GM18507 (cell line): ENCODE data around the gene ITGB3.
"Not testable (repeated sequence)": the region's sequence is repeated elsewhere in the genome, so short reads cannot be mapped to it uniquely, and the experiment has no call there.

Source experiments
- DNase-seq: peaks from one replicate; pipeline ENCODE4 v3.0.0; 2011; ENCODE audit warnings: low read depth; ENCODE audit not compliant: insufficient read length; ENCODE audit errors: extremely low spot score
- FAIRE-seq: peaks from 2 replicates; lab custom pipeline; 2011; peaks lifted over from hg19 to GRCh38; lab: Jason Lieb, UNC

Gene ITGB3

DNA sequence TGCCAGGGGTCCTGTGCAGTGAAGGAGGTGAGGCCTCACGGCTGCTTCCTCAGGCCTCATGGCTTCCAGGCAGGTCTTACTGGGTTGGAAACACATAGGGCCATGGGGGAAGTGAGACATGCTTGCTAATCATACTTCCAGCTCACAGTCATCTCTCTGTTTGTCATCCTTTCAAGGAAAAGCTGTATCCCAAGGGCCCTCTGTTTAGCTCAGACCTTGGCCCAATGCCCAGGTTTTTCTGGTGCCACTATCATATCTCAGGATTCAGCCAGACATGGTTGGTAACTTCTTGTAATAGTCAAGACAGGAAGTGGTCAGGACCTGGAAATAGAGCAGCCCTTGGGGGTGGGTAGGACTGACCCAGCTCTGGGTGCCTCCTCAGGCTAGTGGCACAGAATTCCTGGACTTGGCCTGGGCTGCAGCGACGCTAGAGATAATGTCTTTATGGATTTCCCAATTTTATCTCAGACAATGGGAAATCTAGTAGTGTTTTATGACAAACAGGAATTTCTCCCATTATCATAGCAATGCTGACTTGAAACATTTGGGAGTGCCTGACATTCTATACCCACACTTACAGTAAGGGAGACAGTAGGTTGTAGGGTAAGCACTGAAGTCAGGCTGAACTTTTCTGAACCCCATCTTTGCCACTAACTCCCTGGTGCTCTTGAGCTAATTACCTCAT is 13.5 kb upstream of the ITGB3 start:
- DNase-seq (no peak), FAIRE-seq (no peak)

DNA sequence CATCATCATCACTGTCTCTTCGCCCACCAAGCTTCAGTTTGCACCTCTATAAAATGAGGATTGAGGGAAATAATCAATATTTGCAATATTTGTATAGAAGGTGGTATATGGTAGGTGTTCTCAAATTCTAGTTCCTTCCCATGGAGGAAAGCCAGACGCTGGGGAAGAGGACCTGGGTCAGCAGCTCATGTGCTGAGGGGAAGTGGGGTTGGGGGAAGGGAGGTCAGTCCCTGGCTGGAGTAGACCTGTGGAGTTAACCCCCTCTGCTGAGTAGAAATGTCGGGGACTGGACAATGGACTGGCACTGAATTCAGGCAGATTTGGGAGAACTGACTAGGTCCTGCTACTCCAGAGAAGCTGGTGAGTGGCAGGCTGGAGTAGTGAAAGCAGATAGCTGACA is 12.8 kb upstream of the ITGB3 start:
- FAIRE-seq: no peak
- no peak for DNase-seq

DNA sequence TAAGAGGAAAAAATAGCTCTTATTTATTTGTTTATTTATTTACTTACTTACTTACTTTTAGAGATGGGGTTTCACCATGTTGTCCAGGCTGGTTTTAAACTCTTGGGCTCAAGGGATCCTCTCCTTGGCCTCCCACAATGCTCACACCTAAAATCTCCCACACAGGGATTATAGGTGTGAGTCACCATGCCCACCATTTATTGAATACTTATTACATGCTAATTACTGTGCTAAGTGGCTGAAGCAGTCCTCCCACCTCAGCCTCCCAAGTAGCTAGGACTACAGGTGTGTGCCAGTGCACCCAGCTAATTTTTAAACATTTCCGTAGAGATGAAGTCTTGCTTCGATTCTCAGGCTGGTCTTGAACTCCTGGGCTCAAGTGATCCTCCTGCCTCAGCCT is 11.0 kb upstream of the ITGB3 start:
- no peak for DNase-seq
- FAIRE-seq: no peak

DNA sequence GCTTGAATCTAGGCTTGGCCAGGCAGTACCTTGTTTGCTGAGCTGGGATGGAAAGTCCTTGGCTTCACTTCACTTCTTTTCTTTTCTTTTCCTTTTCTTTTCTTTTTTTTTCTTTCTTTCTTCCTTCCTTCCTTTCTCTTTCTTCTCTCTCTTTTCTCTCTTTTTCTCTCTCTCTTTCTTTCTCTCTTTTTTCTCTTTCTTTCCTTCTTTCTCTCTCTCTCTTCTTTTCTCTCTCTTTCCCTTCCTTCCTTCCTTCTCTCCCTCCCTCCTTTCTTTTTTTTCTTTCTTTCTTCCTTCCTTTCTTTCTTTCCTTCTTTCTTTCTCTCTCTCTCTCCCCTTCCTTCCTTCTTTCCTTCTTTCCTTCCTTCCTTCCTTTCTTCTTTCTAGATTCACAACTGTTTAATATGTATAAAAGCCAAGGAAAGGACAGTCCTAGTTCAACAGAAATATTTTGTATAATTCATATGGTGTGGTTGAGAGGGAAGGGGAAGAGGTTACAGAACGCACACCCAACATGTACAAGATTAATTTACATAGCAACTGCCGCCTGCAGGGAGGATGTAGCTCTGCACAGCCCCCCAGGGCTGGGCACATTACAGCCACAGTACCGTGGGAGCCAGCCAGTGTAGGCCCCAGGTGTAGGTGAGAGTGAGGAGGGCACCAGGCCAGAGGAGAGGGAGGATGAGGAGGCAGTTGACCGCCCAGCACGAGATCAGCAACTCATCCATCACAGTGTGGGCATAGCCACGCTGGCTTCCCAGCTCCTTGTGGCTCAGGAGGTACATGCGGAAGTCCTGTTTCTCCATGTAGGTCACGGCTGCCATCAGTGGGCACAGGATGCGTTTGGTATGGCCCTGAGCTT is 9.7 kb upstream of the ITGB3 start:
- FAIRE-seq (no peak), DNase-seq (no peak)

DNA sequence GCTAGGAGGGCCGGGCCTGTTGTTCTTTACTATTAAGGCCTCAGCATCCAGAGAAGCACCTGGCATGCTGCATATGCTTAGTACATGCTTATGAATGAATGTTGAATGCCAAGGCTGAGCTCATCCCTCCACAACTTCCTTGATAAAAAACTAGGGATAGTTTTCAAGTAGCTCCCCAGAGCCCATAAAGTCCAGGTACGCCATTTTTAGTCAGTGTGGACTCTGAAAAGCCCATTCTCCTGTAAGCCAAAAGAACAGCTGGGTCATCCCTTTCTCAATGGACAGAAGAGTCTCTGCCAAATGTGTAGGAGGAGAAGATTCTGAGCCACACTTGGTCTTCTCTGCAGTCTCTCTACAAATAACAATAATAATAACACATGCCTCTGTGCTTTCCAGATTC is 8.9 kb upstream of the ITGB3 start:
- DNase-seq: no peak
- no peak for FAIRE-seq

DNA sequence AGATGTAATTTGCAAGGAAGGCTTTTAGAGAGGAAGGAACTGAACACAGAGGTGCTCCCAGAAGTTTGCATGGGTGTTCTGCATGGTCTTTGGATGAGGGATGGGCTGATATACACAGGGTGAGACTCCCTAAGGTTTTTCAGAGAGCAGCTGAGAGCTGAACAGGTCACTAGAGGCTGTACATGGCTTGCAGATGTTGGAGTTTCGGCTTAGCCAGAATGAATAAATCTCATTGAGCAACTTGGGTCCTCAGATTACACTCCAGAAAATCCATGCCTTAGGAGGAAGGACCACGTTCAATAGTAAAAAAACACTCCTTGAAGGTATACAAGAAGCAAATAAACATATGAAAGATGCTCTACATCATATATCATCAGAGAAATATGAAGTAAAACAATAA is 7.5 kb upstream of the ITGB3 start:
- FAIRE-seq: no peak
- DNase-seq: no peak

DNA sequence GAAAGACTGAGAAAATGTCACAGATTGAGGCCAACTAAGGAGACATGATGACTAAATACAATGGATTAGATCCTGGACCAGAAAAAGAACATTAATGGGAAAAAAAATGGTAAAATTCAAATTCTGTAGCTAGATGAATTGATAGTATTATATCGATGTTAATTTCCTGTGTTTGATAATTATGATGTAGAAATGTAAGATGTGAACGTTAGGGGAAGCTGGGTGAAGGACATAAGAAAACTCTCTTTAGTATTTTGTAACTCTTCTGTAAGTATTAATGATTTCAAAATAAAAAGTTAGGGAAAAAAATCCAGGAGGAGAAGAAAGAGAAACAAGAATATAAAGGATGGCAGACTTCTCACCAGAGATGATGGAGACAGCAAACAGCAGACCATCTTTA is 2.8 kb upstream of the ITGB3 start:
- DNase-seq (no peak), FAIRE-seq (no peak)

DNA sequence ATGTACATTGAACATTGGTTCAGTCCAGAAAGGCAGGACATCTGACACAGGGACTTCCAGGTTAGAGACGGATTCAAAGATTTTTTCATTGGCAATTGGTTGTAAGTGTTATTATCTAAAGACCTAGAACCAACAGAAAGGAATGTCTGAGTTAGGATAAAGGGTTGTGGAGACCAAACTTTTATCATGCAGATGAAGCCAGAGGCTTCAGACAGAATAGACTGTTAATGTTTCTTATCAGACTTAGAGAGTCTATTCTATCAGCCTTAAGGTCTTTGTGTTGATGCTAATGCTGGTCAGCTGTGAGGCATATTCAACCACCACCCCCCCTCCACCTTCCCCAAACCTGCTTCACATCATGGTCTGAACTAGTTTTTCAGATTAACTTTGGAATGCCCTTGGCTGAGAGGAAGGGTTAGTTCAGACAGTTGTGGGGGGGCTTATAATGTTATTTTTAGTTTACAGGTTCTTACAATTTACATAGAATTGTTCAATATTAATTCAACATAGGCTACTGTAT is 2.1 kb upstream of the ITGB3 start:
- no peak for DNase-seq
- no peak for FAIRE-seq

DNA sequence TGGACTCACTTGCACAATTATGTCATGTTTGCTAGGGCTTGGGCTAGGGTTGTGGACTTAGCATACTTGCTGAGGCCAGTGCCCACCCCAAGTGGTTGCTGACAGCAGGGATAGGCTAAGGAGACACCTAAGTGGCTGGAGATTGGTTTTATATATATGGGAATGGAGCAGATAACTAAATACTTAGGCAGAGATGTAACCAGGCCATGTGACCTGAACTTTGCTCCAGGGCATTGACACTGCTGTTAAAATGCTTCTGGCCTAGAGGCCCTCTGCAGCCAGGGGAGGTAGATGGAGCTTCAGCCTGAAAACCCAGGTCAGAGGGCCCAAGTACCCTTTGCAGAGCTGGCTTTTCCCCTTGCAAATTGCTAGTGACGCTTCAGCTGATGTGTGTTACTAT is 1.4 kb upstream of the ITGB3 start:
- FAIRE-seq (no peak), DNase-seq (no peak)

DNA sequence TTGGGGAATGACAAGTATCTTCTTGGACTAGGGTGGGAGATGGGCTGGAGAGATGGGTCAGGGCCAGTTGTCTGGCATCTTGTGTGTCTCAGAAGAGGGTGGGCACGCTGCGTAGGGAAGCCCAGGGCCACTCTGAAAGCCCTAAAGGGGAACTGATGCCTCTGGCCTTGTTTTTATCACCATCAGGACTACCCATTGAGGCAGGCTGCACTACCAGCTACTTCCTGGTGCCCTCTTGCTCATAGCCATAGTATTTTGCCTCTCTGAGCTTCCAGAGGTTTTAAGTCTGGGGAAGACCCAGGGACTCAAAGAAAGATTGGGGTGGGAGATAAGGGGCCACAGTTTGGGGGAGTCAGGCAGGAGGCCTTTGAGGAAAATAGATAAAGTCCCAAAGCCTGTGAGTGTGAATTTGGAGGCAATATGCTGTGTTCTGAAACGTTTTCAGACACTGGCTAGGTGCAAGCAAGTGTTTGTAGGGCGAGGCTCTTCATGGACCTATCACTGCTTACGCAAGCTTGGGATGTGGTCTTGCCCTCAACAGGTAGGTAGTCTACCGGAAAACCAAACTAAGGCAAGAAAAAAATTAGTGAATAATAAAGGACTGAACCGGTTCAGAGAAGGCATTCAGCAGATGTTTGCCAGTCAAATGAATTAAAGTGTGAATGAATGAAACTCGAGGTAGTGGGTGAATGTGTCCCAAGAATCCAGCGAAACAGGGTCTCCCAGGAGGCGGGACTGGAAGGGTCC is 688 bp upstream of the ITGB3 start:
- FAIRE-seq (no peak), DNase-seq (no peak)

DNA sequence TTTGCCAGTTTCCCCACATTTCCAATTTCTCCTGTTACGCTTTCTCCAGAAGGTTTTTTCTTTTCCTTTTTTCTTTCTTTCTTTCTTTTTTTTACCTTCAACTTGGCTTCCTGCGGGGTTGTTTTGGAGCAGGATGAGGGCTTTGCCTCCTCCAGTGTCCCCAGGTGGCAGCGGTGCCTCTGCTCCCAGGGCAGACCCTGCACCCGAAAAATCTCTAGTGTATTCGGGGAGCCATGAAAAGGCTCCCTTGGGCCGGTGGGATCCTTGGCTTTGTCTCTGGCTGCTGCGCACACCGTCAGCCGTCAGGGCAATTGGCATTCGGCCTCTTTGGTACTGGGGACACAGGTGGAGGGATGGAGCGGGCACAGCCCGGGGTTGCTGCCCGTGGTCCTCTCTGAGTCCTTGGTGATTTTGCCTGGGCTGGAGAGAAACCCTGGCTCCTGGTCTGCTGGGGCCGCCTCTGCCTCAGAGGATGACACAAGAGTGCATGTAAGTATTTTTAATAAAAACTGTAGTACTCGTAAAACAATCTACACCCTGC is 846 bp downstream of the ITGB3 start:
- FAIRE-seq: no peak

DNA sequence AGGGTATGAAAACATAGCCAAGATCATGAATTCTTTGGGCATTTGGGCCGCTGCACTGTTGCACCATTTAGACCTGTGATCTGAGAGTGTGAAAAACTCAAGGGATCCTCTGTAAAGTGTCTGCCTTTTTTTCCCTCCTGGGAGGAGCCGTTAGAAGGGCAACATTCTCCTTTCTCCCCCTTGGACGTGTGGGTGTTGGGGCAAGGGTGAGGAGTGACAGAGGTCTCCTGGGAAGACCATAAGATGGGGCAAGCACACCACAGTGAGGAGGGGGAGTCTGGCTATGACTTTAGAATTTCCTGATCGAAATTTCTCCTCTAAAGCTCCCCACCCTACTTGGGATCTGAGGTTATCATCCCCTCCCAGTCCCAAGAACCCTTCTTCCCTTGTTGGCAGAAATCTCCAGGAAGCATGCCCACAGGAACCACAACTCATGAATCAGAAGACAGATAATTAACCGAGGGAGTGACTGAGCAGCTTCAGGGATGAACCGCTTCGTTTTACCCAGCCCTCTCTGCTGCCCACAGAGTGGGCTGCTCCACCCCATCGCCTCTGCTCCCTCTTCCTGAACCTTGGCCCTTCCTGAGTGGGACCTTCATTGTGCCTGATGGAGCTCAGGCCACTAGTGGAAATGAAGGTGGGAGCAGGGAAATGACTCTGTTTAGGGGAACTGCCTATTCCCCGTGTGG is 4.2 kb downstream of the ITGB3 start:
- no peak for FAIRE-seq
- no peak for DNase-seq

More for the DNA sequence above, 846 bp downstream of the ITGB3 start:
- no peak for DNase-seq

DNA sequence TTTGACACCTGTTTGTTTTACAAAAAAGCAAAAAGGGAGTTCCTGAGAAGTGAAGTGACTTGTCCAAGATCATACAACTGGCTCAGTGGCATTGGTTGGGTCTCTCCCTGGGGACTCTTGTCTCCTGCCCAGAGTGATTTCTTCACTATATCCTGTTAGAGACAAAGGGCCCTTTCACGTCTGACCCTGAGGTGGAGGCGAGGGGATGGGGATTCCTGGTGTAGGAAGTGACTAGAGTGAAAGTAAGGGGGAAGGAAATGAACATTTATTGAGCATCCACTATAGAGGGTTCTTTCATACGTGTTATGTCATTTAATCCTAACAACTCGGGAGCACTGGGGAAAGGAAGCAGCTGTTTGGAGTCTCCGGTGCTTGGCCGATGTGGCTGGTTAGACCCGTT is 9.0 kb downstream of the ITGB3 start:
- no peak for DNase-seq
- no peak for FAIRE-seq

DNA sequence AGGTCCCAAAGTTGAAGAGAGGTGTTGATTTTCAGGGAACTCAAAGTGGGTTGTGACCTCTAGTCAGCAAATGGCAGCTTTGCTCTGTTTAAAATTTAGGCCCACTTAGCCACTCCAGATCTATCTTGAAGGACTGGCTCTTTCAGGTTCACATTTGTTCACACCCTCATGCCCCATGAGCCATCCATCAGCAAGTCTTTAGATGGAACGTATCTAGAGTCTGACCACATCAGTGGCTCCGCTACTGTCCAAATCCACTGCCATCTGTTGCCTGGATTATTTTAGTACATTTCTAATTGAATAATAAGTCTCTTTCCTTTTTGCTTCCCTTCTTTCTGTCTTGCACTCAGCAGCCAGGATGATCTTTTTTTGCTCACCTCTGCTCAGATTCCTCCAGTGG is 10.5 kb downstream of the ITGB3 start:
- DNase-seq (no peak), FAIRE-seq (no peak)

DNA sequence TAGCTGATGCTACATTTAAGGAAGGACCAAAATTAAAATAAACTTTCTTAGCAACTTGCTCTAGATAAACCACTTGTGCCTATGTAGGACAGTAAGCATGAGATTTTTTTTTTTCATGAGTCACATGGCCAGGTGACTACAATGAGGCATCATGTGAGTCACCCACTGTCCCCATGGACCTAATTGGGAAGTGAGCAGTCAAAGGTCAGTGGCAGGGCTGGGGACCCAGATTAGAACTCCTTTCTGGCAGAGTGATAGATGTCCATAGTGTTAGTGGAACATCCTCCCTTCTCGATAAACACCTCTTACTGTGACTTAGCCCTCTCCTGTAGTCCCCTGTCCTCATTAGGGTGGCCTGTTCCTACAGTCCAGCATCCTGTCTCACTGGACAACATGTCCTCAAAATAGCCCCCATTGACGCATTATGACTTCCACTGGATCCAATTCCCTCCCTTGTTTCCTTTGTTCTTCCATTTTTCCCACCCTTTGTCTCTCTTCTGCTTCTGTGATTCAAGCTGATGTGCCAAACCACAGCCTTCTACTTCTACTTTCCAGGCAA is 12.4 kb downstream of the ITGB3 start:
- no peak for FAIRE-seq
- no peak for DNase-seq

DNA sequence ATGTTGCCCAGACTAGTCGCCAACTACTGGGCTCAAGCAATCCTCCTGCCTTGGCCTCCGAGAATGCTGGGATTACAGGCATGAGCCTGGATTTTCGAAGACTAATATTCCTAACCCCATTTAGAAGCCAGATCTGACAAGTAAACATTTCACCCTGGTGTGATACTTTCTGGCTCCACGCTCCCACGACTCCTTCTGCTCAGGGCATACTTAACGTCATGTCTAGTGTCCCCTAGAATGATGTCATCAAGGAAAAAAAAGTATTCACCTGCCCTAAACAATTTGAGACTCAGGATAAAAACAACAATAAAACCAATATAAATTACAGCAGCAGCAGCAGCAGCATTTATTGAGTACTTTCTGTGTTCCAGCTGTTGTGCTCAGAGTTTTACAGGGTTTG is 13.2 kb downstream of the ITGB3 start:
- no peak for DNase-seq
- no peak for FAIRE-seq

DNA sequence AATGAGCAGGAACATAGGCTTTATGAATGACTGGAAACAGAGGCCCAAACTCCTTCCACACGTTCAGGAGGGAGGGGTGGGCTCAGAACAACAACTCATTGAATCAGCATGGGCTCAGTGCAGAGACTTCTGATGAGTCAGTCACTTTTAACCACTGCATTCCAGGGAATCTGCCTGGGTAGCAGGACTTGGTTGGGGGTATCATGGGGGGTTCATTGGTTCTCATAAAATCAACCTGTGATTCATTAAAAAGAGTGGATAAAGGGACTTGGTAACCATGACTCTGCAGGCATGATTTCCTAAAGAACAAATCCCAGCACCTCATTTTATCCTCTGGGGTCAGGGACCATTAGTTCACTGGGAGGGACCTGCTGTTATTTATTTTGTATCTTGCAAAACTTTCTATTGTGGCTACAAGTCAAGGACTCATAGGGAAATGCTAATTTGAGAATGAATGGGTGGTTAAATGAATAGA is 13.8 kb downstream of the ITGB3 start:
- DNase-seq (no peak), FAIRE-seq (no peak)

DNA sequence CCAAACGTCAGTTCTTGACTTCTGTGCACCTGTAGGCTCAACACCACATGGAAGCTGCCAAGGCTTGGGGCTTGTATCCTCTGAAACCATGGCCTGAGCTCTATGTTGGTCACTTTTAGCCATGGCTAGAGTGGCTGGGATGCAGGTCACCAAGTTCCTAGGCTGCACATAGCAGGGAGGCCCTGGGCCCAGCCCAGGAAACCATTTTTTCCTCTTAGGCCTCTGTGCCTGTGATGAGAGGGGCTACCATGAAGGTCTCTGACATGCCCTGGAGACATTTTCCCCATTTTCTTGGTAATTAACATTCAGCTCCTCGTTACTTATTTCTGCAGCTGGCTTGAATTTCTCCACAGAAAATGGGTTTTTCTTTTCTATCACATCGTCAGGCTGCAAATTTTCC is 15.3 kb downstream of the ITGB3 start:
- DNase-seq, FAIRE-seq: not testable (repeated sequence)
